ACC112 (cell line): ENCODE data around the gene GPC6.

Source experiments
- H2AFZ ChIP-seq: fragments of 200-600 bp; sonication (generic); one replicate; pipeline ENCODE4 v1.6.0; 2017; ENCODE audit warnings: antibody characterized with exemption, low read length; ENCODE audit not compliant: unreplicated experiment
- H3K27ac ChIP-seq: fragments of 200-600 bp; sonication (generic); 2 replicates; pipeline ENCODE4 v1.5.1; 2014; ENCODE audit warnings: low read depth, mild to moderate bottlenecking, antibody characterized with exemption, low read length, moderate library complexity
- H3K27me3 ChIP-seq: fragments of 200-600 bp; sonication (generic); 2 replicates; pipeline ENCODE4 v1.6.1; 2014; ENCODE audit warnings: mild to moderate bottlenecking, antibody characterized with exemption, low read length, moderate library complexity, mixed read lengths; ENCODE audit not compliant: insufficient read depth
- H3K36me3 ChIP-seq: fragments of 200-600 bp; sonication (generic); 2 replicates; pipeline ENCODE4 v1.6.1; 2016; ENCODE audit warnings: mild to moderate bottlenecking, antibody characterized with exemption, low read length, moderate library complexity, mixed read lengths; ENCODE audit not compliant: insufficient read depth
- H3K4me1 ChIP-seq: fragments of 200-600 bp; sonication (generic); one replicate; pipeline ENCODE4 v1.6.1; 2016; ENCODE audit warnings: low read length, mixed read lengths; ENCODE audit not compliant: insufficient read depth, unreplicated experiment, control insufficient read depth
- H3K4me3 ChIP-seq: fragments of 200-600 bp; sonication (generic); 2 replicates; pipeline ENCODE4 v1.5.1; 2014; ENCODE audit warnings: mild to moderate bottlenecking, low read depth, low read length
- H3K79me2 ChIP-seq: fragments of 200-600 bp; sonication (generic); one replicate; pipeline ENCODE4 v1.6.0; 2016; ENCODE audit warnings: low read length; ENCODE audit not compliant: control insufficient read depth, unreplicated experiment, insufficient read depth

The GPC6 gene

GRCh38 chr13:93859716-93860115 is 633.1 kb downstream of the GPC6 start:
- peak overlapping the region; percentile 31 for H3K27ac ChIP-seq
- no peak overlapping the region for H2AFZ ChIP-seq
- H3K4me3 ChIP-seq, result no peak overlapping the region
- peaks cover 26% of the 10 kb centered on the region for H3K4me1 ChIP-seq
- no peaks in the 10 kb centered on the region for H3K79me2 ChIP-seq
- H3K36me3 ChIP-seq, result no peaks in the 10 kb centered on the region
- H3K27me3 ChIP-seq, result no peaks in the 10 kb centered on the region

- H3K27ac ChIP-seq, result peak overlapping the region; percentile 66
- no peak overlapping the region for H2AFZ ChIP-seq
These were observed 635.2 kb downstream of the GPC6 start for GRCh38 chr13:93861818-93862217.

GRCh38 chr13:93862259-93862658 is 635.7 kb downstream of the GPC6 start:
- Histone ChIP-seq H3K4me3 (peak overlapping the region; percentile 27; the same call in 1 of the 2 replicates), H3K27ac (peak overlapping the region; percentile 66), H2AFZ (no peak overlapping the region), H3K36me3 (no peaks in the 10 kb centered on the region), H3K27me3 (no peaks in the 10 kb centered on the region), H3K79me2 (no peaks in the 10 kb centered on the region), H3K4me1 (peaks cover 22% of the 10 kb centered on the region)

More at GRCh38 chr13:93861818-93862217, 635.2 kb downstream of the GPC6 start:
- Histone ChIP-seq H3K4me3 (peak overlapping the region; percentile 27; the same call in 1 of the 2 replicates), H3K36me3 (no peaks in the 10 kb centered on the region), H3K79me2 (no peaks in the 10 kb centered on the region), H3K4me1 (peaks cover 26% of the 10 kb centered on the region), H3K27me3 (no peaks in the 10 kb centered on the region)

GRCh38 chr13:93865235-93865634 is 638.6 kb downstream of the GPC6 start:
- no peak overlapping the region for H2AFZ ChIP-seq
- H3K4me3 ChIP-seq, result no peak overlapping the region
- no peaks in the 10 kb centered on the region for H3K27me3 ChIP-seq
- H3K79me2 ChIP-seq, result no peaks in the 10 kb centered on the region
- H3K36me3 ChIP-seq, result no peaks in the 10 kb centered on the region
- H3K4me1 ChIP-seq, result peaks cover 12% of the 10 kb centered on the region
- no peak overlapping the region for H3K27ac ChIP-seq

GRCh38 chr13:93867481-93867880 is 640.9 kb downstream of the GPC6 start:
- Histone ChIP-seq H3K27me3 (no peaks in the 10 kb centered on the region), H3K4me1 (peaks cover 5% of the 10 kb centered on the region), H3K27ac (no peak overlapping the region), H3K4me3 (no peak overlapping the region), H2AFZ (no peak overlapping the region), H3K79me2 (no peaks in the 10 kb centered on the region), H3K36me3 (no peaks in the 10 kb centered on the region)

- Histone ChIP-seq H3K79me2 (no peaks in the 10 kb centered on the region), H3K27ac (no peak overlapping the region), H3K27me3 (no peaks in the 10 kb centered on the region), H3K36me3 (no peaks in the 10 kb centered on the region), H2AFZ (no peak overlapping the region), H3K4me3 (no peak overlapping the region), H3K4me1 (no peaks in the 10 kb centered on the region)
These were observed 645.8 kb downstream of the GPC6 start for GRCh38 chr13:93872376-93872775.

- H3K4me3 ChIP-seq, result no peak overlapping the region
These were observed 646.3 kb downstream of the GPC6 start for GRCh38 chr13:93872786-93873347.

GRCh38 chr13:93875547-93875946 is 648.9 kb downstream of the GPC6 start:
- H3K27ac ChIP-seq, result no peak overlapping the region
- H3K4me3 ChIP-seq, result no peak overlapping the region
- H2AFZ ChIP-seq, result no peak overlapping the region
- H3K4me1 ChIP-seq, result no peaks in the 10 kb centered on the region
- H3K79me2 ChIP-seq, result no peaks in the 10 kb centered on the region
- no peaks in the 10 kb centered on the region for H3K27me3 ChIP-seq
- no peaks in the 10 kb centered on the region for H3K36me3 ChIP-seq

More at GRCh38 chr13:93872786-93873347, 646.3 kb downstream of the GPC6 start:
- no peaks in the 10 kb centered on the region for H3K4me1 ChIP-seq
- no peaks in the 10 kb centered on the region for H3K36me3 ChIP-seq
- no peaks in the 10 kb centered on the region for H3K79me2 ChIP-seq
- H2AFZ ChIP-seq, result no peak overlapping the region
- H3K27me3 ChIP-seq, result no peaks in the 10 kb centered on the region
- H3K27ac ChIP-seq, result no peak overlapping the region

GRCh38 chr13:93876236-93876635 is 649.6 kb downstream of the GPC6 start:
- Histone ChIP-seq H3K36me3 (no peaks in the 10 kb centered on the region), H3K4me3 (no peak overlapping the region), H3K27me3 (no peaks in the 10 kb centered on the region), H3K4me1 (no peaks in the 10 kb centered on the region), H3K27ac (no peak overlapping the region), H3K79me2 (no peaks in the 10 kb centered on the region), H2AFZ (no peak overlapping the region)

GRCh38 chr13:93878675-93879074 is 652.1 kb downstream of the GPC6 start:
- no peak overlapping the region for H2AFZ ChIP-seq

GRCh38 chr13:93881411-93881810 is 654.8 kb downstream of the GPC6 start:
- Histone ChIP-seq H2AFZ (no peak overlapping the region), H3K79me2 (no peaks in the 10 kb centered on the region), H3K4me1 (no peaks in the 10 kb centered on the region), H3K27me3 (no peaks in the 10 kb centered on the region), H3K4me3 (no peak overlapping the region), H3K27ac (no peak overlapping the region), H3K36me3 (no peaks in the 10 kb centered on the region)

More at GRCh38 chr13:93878675-93879074, 652.1 kb downstream of the GPC6 start:
- Histone ChIP-seq H3K27me3 (no peaks in the 10 kb centered on the region), H3K4me1 (no peaks in the 10 kb centered on the region), H3K27ac (no peak overlapping the region), H3K79me2 (no peaks in the 10 kb centered on the region), H3K36me3 (no peaks in the 10 kb centered on the region), H3K4me3 (no peak overlapping the region)
